A549 (cell line): ENCODE results near the gene CRB1. TPM values are rescaled to one million over a fixed set of nuclear protein-coding genes. Genes with fewer than 3 reads are reported as not detected.

Experiments
- ATAC-seq, 2 experiments: fragments of 200-7000 bp in 1 of 2; fragments of >200 bp in 1 of 2; cut with Nextera tagmentation in 1 of 2; cut with Tn5 transposase in 1 of 2; 3 replicates each; pipeline versions ENCODE4 v1.8.0 to v1.9.1; 2018 to 2020; ENCODE audit warnings: mild to moderate bottlenecking in 1 of 2, moderate library complexity in 1 of 2
- CTCF ChIA-PET: fragments of 300-600 bp; sonication (Branson Sonifier 250); formaldehyde crosslinking; extraction: SDS; loops from one replicate; lab custom pipeline; 2021; ENCODE audit warnings: antibody characterized with exemption, inconsistent platforms; lab: Yijun Ruan, JAX
- POLR2A ChIA-PET: fragments of 350-600 bp; formaldehyde crosslinking; extraction: SDS; loops from one replicate; lab custom pipeline; 2021; ENCODE audit warnings: antibody characterized with exemption, inconsistent platforms; lab: Yijun Ruan, JAX
- DNase-seq, 2 experiments: peaks; one replicate each; pipeline versions ENCODE4 v3.0.0 to v3.0.0-alpha.2; 2011 to 2016; ENCODE audit warnings: low read depth in 1 of 2, low spot score in 1 of 2
- FAIRE-seq: peaks from 2 replicates; lab custom pipeline; 2011; peaks lifted over from hg19 to GRCh38; lab: Jason Lieb, UNC
- H3K27ac ChIP-seq, 2 experiments: fragments of >200 bp; sonication (Bioruptor Twin); formaldehyde crosslinking; 3 replicates each; pipeline ENCODE4 v1.5.1; 2016 to 2017
- H3K4me1 ChIP-seq: fragments of >200 bp; sonication (Bioruptor Twin); formaldehyde crosslinking; 3 replicates; pipeline ENCODE4 v1.6.1; 2016
- H3K4me2 ChIP-seq: fragments of >200 bp; sonication (Bioruptor Twin); formaldehyde crosslinking; 3 replicates; pipeline ENCODE4 v1.6.1; 2016
- H3K4me3 ChIP-seq: fragments of >200 bp; sonication (Bioruptor Twin); formaldehyde crosslinking; 3 replicates; pipeline ENCODE4 v1.5.1; 2016
- H3K9me3 ChIP-seq: fragments of >200 bp; sonication (Bioruptor Twin); formaldehyde crosslinking; 3 replicates; pipeline ENCODE4 v1.6.1; 2016
- BCL3 ChIP-seq: fragments of >200 bp; sonication (Bioruptor Twin); formaldehyde crosslinking; IDR thresholded peaks from 3 replicates; pipeline ENCODE4 v1.6.1; 2016
- BHLHE40 ChIP-seq: IDR thresholded peaks from 2 replicates; pipeline ENCODE4 v1.6.1; 2012; ENCODE audit warnings: low read depth, low read length, inconsistent platforms
- CBX8 ChIP-seq: fragments of 200-600 bp; sonication (generic); IDR thresholded peaks from 2 replicates; pipeline ENCODE4 v1.6.1; 2016
- CHD4 ChIP-seq: fragments of 200-600 bp; sonication (generic); IDR thresholded peaks from 2 replicates; pipeline ENCODE4 v1.6.1; 2016; ENCODE audit warnings: antibody characterized with exemption, mild to moderate bottlenecking, borderline replicate concordance
- FOSB ChIP-seq: fragments of 250-450 bp; sonication (Bioruptor Pico); IDR thresholded peaks from 2 replicates; pipeline ENCODE4 v1.5.0; 2020; ENCODE audit warnings: mild to moderate bottlenecking, moderate library complexity
- JUNB ChIP-seq: fragments of >200 bp; sonication (Bioruptor Twin); formaldehyde crosslinking; IDR thresholded peaks from 2 replicates; pipeline ENCODE4 v1.6.1; 2016
- MYC ChIP-seq: IDR thresholded peaks from 2 replicates; pipeline ENCODE4 v1.6.1; 2012; ENCODE audit warnings: mild to moderate bottlenecking, inconsistent platforms, low read length, improper control_type of control experiment, borderline replicate concordance
- NFE2L2 ChIP-seq: fragments of 150-350 bp; conservative IDR thresholded peaks from 2 replicates; pipeline ENCODE4 v1.6.1; 2014; ENCODE audit warnings: low read length
- RAD21 ChIP-seq, 2 experiments: fragments of >200 bp in 1 of 2; sonication (Bioruptor Twin) in 1 of 2; formaldehyde crosslinking in 1 of 2; IDR thresholded peaks in 1 of 2; conservative IDR thresholded peaks in 1 of 2; 2 replicates in 1 of 2; 3 replicates in 1 of 2; pipeline ENCODE4 v1.6.1; 2012 to 2018; ENCODE audit warnings: inconsistent platforms in 1 of 2
- SMC3 ChIP-seq: fragments of >200 bp; sonication (Bioruptor Twin); formaldehyde crosslinking; IDR thresholded peaks from 3 replicates; pipeline ENCODE4 v1.6.1; 2018; ENCODE audit warnings: inconsistent platforms
- TFCP2L1 ChIP-seq: fragments of 250-450 bp; sonication (Bioruptor Pico); IDR thresholded peaks from 2 replicates; pipeline ENCODE4 v1.5.0; 2021; ENCODE audit warnings: mild to moderate bottlenecking
- TP53 ChIP-seq: fragments of 250-450 bp; sonication (Bioruptor Pico); IDR thresholded peaks from 2 replicates; pipeline ENCODE4 v1.5.0; 2021; ENCODE audit warnings: mild to moderate bottlenecking, moderate library complexity
- USF2 ChIP-seq: fragments of 450-650 bp; IDR thresholded peaks from 2 replicates; pipeline ENCODE4 v1.6.1; 2014; ENCODE audit warnings: antibody characterized with exemption
- ZFP36 ChIP-seq: fragments of 450-650 bp; IDR thresholded peaks from 2 replicates; pipeline ENCODE4 v1.6.1; 2014; ENCODE audit warnings: borderline replicate concordance; ENCODE audit not compliant: partially characterized antibody
- ZNF302 ChIP-seq: fragments of 250-450 bp; sonication (Bioruptor Pico); IDR thresholded peaks from 2 replicates; pipeline ENCODE4 v1.9.0; 2021; ENCODE audit warnings: inconsistent platforms, mild to moderate bottlenecking, moderate library complexity
- WGBS: methylation state at CpG from one replicate; pipeline ENCODE4 v1.1.6; 2017; ENCODE audit errors: missing lambda C conversion rate; 5-methylcytosine and 5-hydroxymethylcytosine counted together
- polyA plus RNA-seq, 4 experiments: library from polyadenylated mRNA; depleted of rRNA in 3 of 4; stranded (reverse); fragments of >200 nt; fragmentation: RNase III in 1 of 4; extraction: RNeasy Plus Mini Kit Qiagen cat#74134 plus additional on column Dnase treatment in 1 of 4; gene quantifications; 2 replicates in 3 of 4; 3 replicates in 1 of 4; pipeline ENCODE4 v1.2.3, GENCODE V29; 2011 to 2017
- TF ChIP-seq, protein P1 (sequence below): fragments of 150-350 bp; IDR thresholded peaks from 2 replicates; pipeline ENCODE4 v1.6.1; 2014; ENCODE audit warnings: low read depth, mild to moderate bottlenecking, low read length
- TF ChIP-seq, protein P2 (sequence below): fragments of >200 bp; sonication (Bioruptor Twin); formaldehyde crosslinking; IDR thresholded peaks from 3 replicates; pipeline ENCODE4 v1.5.1; 2016
- TF ChIP-seq, protein P3 (sequence below): fragments of 200-600 bp; sonication (generic); IDR thresholded peaks from 2 replicates; pipeline ENCODE4 v1.6.1; 2016; ENCODE audit warnings: antibody characterized with exemption, mild to moderate bottlenecking, moderate library complexity
- TF ChIP-seq, protein P4 (sequence below): IDR thresholded peaks from 2 replicates; pipeline ENCODE4 v1.6.1; 2012
- TF ChIP-seq, protein P5 (sequence below): fragments of >200 bp; sonication (Bioruptor Twin); formaldehyde crosslinking; IDR thresholded peaks from 2 replicates; pipeline ENCODE4 v1.6.1; 2016

CRB1 gene
- polyA plus RNA-seq, 2 of the 4 experiments (the other 2 are of a cell fraction), result not detected

GRCh38 chr1:197366996-197367395 is 98.9 kb downstream of the CRB1 start:
- WGBS, result 56% methylated on average over 2 of the region's 2 CpGs
- ATAC-seq (no peak), FAIRE-seq (no peak), DNase-seq (no peak)
- H3K9me3 ChIP-seq, result no peaks in the 10 kb centered on the region
- no peaks in the 10 kb centered on the region for H3K4me1 ChIP-seq
- ChIA-PET CTCF (no interaction called here), POLR2A (no interaction called here)
- H3K4me3 ChIP-seq, result no peak overlapping the region
- no peak for TF ChIP-seq CHD4
- no peak for TF ChIP-seq TFCP2L1 (CRISPR knock-in tag)
- no peak for TF ChIP-seq BHLHE40
- TF ChIP-seq, protein P1, sequence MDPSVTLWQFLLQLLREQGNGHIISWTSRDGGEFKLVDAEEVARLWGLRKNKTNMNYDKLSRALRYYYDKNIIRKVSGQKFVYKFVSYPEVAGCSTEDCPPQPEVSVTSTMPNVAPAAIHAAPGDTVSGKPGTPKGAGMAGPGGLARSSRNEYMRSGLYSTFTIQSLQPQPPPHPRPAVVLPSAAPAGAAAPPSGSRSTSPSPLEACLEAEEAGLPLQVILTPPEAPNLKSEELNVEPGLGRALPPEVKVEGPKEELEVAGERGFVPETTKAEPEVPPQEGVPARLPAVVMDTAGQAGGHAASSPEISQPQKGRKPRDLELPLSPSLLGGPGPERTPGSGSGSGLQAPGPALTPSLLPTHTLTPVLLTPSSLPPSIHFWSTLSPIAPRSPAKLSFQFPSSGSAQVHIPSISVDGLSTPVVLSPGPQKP, result no peak
- TF ChIP-seq, protein P2, sequence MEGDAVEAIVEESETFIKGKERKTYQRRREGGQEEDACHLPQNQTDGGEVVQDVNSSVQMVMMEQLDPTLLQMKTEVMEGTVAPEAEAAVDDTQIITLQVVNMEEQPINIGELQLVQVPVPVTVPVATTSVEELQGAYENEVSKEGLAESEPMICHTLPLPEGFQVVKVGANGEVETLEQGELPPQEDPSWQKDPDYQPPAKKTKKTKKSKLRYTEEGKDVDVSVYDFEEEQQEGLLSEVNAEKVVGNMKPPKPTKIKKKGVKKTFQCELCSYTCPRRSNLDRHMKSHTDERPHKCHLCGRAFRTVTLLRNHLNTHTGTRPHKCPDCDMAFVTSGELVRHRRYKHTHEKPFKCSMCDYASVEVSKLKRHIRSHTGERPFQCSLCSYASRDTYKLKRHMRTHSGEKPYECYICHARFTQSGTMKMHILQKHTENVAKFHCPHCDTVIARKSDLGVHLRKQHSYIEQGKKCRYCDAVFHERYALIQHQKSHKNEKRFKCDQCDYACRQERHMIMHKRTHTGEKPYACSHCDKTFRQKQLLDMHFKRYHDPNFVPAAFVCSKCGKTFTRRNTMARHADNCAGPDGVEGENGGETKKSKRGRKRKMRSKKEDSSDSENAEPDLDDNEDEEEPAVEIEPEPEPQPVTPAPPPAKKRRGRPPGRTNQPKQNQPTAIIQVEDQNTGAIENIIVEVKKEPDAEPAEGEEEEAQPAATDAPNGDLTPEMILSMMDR, result no peak
- TF ChIP-seq, all 56 proteins: peak for 0
- H3K27ac ChIP-seq, result no peak overlapping the region
- no peak overlapping the region for H3K4me2 ChIP-seq

- WGBS, result 57% methylated on average over 7 of the region's 7 CpGs
- no peak overlapping the region for H3K27ac ChIP-seq
- TF ChIP-seq CHD4 (no peak), RAD21 (conservative IDR thresholded peaks at IDR 0.05 in 1 of 2, IDR thresholded peaks at IDR 0.05 in 1 of 2) (no peak)
- TF ChIP-seq, protein P3, sequence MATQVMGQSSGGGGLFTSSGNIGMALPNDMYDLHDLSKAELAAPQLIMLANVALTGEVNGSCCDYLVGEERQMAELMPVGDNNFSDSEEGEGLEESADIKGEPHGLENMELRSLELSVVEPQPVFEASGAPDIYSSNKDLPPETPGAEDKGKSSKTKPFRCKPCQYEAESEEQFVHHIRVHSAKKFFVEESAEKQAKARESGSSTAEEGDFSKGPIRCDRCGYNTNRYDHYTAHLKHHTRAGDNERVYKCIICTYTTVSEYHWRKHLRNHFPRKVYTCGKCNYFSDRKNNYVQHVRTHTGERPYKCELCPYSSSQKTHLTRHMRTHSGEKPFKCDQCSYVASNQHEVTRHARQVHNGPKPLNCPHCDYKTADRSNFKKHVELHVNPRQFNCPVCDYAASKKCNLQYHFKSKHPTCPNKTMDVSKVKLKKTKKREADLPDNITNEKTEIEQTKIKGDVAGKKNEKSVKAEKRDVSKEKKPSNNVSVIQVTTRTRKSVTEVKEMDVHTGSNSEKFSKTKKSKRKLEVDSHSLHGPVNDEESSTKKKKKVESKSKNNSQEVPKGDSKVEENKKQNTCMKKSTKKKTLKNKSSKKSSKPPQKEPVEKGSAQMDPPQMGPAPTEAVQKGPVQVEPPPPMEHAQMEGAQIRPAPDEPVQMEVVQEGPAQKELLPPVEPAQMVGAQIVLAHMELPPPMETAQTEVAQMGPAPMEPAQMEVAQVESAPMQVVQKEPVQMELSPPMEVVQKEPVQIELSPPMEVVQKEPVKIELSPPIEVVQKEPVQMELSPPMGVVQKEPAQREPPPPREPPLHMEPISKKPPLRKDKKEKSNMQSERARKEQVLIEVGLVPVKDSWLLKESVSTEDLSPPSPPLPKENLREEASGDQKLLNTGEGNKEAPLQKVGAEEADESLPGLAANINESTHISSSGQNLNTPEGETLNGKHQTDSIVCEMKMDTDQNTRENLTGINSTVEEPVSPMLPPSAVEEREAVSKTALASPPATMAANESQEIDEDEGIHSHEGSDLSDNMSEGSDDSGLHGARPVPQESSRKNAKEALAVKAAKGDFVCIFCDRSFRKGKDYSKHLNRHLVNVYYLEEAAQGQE, result no peak
- DNase-seq (no peak), FAIRE-seq (no peak), ATAC-seq (no peak)
- no peak overlapping the region for H3K4me3 ChIP-seq
- no peak overlapping the region for H3K4me2 ChIP-seq
- H3K4me1 ChIP-seq, result no peaks in the 10 kb centered on the region
- CTCF ChIA-PET, result no interaction called here
- POLR2A ChIA-PET, result no interaction called here
- H3K9me3 ChIP-seq, result no peaks in the 10 kb centered on the region
Measured at GRCh38 chr1:197367627-197368026, 99.6 kb downstream of the CRB1 start.

GRCh38 chr1:197374428-197374827 is 106.4 kb downstream of the CRB1 start:
- FAIRE-seq, result no peak
- no peak overlapping the region for H3K4me3 ChIP-seq
- WGBS, result 3% methylated on average over 1 of the region's 1 CpG
- TF ChIP-seq, protein P4, sequence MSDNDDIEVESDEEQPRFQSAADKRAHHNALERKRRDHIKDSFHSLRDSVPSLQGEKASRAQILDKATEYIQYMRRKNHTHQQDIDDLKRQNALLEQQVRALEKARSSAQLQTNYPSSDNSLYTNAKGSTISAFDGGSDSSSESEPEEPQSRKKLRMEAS, result no peak
- TF ChIP-seq ZFP36 (no peak), CBX8 (no peak), FOSB (CRISPR knock-in tag) (no peak), MYC (no peak), ZNF302 (no peak), BCL3 (no peak), JUNB (no peak), SMC3 (no peak), USF2 (no peak), TP53 (CRISPR knock-in tag) (no peak), NFE2L2 (no peak)
- TF ChIP-seq, protein P2, result no peak
- TF ChIP-seq, protein P5, sequence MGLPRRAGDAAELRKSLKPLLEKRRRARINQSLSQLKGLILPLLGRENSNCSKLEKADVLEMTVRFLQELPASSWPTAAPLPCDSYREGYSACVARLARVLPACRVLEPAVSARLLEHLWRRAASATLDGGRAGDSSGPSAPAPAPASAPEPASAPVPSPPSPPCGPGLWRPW, result no peak
- TF ChIP-seq, all 56 proteins: peak for 0
- no peak overlapping the region for H3K4me2 ChIP-seq
- no peaks in the 10 kb centered on the region for H3K9me3 ChIP-seq
- no peak for DNase-seq
- H3K27ac ChIP-seq, result no peak overlapping the region
- H3K4me1 ChIP-seq, result no peaks in the 10 kb centered on the region
- CTCF ChIA-PET, result no interaction called here
- no peak for ATAC-seq
- POLR2A ChIA-PET, result no interaction called here
